ENCODE data around the gene EIF4B. TPM values are rescaled to one million over a fixed set of nuclear protein-coding genes. Genes with fewer than 3 reads are reported as not detected.

Gene EIF4B
- total and polyA plus RNA-seq, 9 of the 15 experiments (the other 6 are each of a cell fraction or from before 2014, with no cell fraction given): 138 to 669 (median 552) TPM

DNA sequence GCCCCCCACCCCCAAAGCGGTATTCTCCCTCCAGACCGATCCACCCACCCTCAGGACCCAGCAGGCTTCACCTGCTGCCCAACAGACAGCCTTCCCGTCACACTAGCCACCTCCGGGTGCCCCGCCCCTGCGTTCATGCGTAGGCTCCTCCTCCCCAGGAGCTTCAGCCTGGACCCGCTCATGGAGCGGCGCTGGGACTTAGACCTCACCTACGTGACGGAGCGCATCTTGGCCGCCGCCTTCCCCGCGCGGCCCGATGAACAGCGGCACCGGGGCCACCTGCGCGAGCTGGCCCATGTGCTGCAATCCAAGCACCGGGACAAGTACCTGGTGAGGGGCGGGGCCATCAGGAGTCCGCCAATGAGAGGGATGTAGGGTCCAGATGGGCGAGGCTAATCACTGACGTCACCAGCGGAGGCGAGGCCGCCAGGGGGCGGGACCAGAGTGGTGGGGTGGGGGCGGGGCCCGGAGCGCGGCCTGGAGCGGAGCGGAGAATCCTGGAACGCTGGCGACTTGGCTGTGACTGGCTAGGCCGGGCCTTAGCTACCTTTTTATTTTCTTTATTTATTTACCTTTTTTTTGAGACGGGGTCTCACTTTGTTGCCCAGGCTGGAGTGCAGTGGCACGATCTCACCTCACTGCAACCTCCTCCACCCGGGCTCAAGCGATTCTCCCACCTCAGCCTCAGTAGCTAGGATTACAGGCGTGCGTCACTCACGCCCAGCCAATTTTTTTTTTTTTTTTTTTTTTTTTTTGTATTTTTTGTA, 48.0 kb downstream of the EIF4B start (continued):
- TF ChIP-seq, protein P1, sequence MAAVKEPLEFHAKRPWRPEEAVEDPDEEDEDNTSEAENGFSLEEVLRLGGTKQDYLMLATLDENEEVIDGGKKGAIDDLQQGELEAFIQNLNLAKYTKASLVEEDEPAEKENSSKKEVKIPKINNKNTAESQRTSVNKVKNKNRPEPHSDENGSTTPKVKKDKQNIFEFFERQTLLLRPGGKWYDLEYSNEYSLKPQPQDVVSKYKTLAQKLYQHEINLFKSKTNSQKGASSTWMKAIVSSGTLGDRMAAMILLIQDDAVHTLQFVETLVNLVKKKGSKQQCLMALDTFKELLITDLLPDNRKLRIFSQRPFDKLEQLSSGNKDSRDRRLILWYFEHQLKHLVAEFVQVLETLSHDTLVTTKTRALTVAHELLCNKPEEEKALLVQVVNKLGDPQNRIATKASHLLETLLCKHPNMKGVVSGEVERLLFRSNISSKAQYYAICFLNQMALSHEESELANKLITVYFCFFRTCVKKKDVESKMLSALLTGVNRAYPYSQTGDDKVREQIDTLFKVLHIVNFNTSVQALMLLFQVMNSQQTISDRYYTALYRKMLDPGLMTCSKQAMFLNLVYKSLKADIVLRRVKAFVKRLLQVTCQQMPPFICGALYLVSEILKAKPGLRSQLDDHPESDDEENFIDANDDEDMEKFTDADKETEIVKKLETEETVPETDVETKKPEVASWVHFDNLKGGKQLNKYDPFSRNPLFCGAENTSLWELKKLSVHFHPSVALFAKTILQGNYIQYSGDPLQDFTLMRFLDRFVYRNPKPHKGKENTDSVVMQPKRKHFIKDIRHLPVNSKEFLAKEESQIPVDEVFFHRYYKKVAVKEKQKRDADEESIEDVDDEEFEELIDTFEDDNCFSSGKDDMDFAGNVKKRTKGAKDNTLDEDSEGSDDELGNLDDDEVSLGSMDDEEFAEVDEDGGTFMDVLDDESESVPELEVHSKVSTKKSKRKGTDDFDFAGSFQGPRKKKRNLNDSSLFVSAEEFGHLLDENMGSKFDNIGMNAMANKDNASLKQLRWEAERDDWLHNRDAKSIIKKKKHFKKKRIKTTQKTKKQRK (IDR thresholded peaks at IDR 0.05; ENCODE audit: borderline replicate concordance, low read depth, low read length): no peak
- TF ChIP-seq, protein P2, sequence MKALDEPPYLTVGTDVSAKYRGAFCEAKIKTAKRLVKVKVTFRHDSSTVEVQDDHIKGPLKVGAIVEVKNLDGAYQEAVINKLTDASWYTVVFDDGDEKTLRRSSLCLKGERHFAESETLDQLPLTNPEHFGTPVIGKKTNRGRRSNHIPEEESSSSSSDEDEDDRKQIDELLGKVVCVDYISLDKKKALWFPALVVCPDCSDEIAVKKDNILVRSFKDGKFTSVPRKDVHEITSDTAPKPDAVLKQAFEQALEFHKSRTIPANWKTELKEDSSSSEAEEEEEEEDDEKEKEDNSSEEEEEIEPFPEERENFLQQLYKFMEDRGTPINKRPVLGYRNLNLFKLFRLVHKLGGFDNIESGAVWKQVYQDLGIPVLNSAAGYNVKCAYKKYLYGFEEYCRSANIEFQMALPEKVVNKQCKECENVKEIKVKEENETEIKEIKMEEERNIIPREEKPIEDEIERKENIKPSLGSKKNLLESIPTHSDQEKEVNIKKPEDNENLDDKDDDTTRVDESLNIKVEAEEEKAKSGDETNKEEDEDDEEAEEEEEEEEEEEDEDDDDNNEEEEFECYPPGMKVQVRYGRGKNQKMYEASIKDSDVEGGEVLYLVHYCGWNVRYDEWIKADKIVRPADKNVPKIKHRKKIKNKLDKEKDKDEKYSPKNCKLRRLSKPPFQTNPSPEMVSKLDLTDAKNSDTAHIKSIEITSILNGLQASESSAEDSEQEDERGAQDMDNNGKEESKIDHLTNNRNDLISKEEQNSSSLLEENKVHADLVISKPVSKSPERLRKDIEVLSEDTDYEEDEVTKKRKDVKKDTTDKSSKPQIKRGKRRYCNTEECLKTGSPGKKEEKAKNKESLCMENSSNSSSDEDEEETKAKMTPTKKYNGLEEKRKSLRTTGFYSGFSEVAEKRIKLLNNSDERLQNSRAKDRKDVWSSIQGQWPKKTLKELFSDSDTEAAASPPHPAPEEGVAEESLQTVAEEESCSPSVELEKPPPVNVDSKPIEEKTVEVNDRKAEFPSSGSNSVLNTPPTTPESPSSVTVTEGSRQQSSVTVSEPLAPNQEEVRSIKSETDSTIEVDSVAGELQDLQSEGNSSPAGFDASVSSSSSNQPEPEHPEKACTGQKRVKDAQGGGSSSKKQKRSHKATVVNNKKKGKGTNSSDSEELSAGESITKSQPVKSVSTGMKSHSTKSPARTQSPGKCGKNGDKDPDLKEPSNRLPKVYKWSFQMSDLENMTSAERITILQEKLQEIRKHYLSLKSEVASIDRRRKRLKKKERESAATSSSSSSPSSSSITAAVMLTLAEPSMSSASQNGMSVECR (CRISPR knock-in tag; IDR thresholded peaks at IDR 0.05): 0 out of 2 replicates have a peak, but pooled peaks have one; percentile 20
- TF ChIP-seq TEAD1 (CRISPR knock-in tag; IDR thresholded peaks at IDR 0.05) (no peak), ZNF212 (CRISPR knock-in tag; IDR thresholded peaks at IDR 0.05) (no peak), NUFIP1 (IDR thresholded peaks at IDR 0.05; ENCODE audit: partially characterized antibody) (no peak), ZNF3 (CRISPR knock-in tag; IDR thresholded peaks at IDR 0.05) (no peak)
- TF ChIP-seq, protein P3, sequence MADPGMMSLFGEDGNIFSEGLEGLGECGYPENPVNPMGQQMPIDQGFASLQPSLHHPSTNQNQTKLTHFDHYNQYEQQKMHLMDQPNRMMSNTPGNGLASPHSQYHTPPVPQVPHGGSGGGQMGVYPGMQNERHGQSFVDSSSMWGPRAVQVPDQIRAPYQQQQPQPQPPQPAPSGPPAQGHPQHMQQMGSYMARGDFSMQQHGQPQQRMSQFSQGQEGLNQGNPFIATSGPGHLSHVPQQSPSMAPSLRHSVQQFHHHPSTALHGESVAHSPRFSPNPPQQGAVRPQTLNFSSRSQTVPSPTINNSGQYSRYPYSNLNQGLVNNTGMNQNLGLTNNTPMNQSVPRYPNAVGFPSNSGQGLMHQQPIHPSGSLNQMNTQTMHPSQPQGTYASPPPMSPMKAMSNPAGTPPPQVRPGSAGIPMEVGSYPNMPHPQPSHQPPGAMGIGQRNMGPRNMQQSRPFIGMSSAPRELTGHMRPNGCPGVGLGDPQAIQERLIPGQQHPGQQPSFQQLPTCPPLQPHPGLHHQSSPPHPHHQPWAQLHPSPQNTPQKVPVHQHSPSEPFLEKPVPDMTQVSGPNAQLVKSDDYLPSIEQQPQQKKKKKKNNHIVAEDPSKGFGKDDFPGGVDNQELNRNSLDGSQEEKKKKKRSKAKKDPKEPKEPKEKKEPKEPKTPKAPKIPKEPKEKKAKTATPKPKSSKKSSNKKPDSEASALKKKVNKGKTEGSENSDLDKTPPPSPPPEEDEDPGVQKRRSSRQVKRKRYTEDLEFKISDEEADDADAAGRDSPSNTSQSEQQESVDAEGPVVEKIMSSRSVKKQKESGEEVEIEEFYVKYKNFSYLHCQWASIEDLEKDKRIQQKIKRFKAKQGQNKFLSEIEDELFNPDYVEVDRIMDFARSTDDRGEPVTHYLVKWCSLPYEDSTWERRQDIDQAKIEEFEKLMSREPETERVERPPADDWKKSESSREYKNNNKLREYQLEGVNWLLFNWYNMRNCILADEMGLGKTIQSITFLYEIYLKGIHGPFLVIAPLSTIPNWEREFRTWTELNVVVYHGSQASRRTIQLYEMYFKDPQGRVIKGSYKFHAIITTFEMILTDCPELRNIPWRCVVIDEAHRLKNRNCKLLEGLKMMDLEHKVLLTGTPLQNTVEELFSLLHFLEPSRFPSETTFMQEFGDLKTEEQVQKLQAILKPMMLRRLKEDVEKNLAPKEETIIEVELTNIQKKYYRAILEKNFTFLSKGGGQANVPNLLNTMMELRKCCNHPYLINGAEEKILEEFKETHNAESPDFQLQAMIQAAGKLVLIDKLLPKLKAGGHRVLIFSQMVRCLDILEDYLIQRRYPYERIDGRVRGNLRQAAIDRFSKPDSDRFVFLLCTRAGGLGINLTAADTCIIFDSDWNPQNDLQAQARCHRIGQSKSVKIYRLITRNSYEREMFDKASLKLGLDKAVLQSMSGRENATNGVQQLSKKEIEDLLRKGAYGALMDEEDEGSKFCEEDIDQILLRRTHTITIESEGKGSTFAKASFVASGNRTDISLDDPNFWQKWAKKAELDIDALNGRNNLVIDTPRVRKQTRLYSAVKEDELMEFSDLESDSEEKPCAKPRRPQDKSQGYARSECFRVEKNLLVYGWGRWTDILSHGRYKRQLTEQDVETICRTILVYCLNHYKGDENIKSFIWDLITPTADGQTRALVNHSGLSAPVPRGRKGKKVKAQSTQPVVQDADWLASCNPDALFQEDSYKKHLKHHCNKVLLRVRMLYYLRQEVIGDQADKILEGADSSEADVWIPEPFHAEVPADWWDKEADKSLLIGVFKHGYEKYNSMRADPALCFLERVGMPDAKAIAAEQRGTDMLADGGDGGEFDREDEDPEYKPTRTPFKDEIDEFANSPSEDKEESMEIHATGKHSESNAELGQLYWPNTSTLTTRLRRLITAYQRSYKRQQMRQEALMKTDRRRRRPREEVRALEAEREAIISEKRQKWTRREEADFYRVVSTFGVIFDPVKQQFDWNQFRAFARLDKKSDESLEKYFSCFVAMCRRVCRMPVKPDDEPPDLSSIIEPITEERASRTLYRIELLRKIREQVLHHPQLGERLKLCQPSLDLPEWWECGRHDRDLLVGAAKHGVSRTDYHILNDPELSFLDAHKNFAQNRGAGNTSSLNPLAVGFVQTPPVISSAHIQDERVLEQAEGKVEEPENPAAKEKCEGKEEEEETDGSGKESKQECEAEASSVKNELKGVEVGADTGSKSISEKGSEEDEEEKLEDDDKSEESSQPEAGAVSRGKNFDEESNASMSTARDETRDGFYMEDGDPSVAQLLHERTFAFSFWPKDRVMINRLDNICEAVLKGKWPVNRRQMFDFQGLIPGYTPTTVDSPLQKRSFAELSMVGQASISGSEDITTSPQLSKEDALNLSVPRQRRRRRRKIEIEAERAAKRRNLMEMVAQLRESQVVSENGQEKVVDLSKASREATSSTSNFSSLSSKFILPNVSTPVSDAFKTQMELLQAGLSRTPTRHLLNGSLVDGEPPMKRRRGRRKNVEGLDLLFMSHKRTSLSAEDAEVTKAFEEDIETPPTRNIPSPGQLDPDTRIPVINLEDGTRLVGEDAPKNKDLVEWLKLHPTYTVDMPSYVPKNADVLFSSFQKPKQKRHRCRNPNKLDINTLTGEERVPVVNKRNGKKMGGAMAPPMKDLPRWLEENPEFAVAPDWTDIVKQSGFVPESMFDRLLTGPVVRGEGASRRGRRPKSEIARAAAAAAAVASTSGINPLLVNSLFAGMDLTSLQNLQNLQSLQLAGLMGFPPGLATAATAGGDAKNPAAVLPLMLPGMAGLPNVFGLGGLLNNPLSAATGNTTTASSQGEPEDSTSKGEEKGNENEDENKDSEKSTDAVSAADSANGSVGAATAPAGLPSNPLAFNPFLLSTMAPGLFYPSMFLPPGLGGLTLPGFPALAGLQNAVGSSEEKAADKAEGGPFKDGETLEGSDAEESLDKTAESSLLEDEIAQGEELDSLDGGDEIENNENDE (IDR thresholded peaks at IDR 0.05; ENCODE audit: low read depth, low read length): no peak
